UCSD-AML1 (cell line): ENCODE data around the gene FRYL.
"Not testable (repeated sequence)": the region's sequence is repeated elsewhere in the genome, so short reads cannot be mapped to it uniquely, and the experiment has no call there.

Source experiments
- DNase-seq: peaks from one replicate; lab custom pipeline; 2025; ENCODE audit not compliant: unreplicated experiment; lab: John Stamatoyannopoulos, UW

The FRYL gene

GRCh38 chr4:48704091-48704802 lies 75.8 kb downstream of the FRYL start:
- DNase-seq, result no peak

DNA sequence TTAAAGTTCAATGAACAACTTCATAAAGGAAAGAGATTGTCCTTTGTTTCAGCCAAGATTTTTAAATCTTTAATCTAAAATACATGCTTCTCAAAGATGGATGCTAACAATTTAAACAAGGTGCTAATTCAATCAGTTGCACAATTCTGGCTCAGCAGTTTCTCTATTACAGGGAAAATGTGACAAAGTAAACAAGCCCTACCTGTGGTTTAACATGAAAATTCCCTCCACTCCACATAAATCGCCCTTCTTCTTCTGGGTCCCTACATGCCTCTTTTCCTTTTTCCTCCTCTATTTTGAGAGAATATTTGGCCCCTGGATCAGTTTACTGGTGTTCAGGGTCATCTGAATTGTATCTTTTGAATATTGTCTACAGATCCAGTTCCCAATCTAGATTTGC lies 80.6 kb downstream of the FRYL start:
- no peak for DNase-seq

- no peak for DNase-seq
These were observed 81.8 kb downstream of the FRYL start for GRCh38 chr4:48698029-48698971.

GRCh38 chr4:48697516-48697915 lies 82.6 kb downstream of the FRYL start:
- DNase-seq, result not testable (repeated sequence)

- no peak for DNase-seq
These were observed 85.3 kb downstream of the FRYL start for GRCh38 chr4:48694824-48695223.

DNA sequence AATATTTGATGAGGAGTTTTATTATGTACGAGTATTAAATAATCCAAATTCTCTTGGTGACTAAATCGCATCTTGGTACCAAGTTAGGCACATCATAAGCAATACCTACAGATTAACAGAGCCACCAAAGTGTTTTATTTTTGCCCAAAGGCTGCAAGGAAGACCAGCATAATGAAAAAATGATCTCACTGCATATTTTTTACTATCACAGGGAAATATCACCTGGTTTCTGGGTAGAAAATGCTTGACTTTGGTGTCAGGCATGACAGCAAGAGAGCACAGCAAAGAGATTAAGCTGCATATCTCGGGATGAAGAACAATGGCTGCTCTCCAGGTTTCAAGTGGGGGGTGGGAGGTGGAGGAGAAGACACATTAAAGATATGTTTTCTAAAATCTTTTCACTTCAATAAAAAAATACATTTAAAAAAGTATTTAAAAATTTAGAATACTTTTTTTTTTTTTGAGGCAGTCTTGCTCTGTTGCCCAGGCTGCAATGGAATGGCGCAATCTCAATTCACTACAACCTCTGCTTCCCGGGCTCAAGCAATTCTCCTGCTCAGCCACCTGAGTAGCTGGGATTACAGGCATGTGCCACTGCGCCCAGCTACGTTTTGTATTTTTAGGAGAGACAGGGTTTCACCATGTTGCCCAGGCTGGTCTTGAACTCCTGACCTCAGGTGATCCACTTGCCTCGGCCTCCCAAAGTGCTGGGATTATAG lies 86.1 kb downstream of the FRYL start:
- no peak for DNase-seq

DNA sequence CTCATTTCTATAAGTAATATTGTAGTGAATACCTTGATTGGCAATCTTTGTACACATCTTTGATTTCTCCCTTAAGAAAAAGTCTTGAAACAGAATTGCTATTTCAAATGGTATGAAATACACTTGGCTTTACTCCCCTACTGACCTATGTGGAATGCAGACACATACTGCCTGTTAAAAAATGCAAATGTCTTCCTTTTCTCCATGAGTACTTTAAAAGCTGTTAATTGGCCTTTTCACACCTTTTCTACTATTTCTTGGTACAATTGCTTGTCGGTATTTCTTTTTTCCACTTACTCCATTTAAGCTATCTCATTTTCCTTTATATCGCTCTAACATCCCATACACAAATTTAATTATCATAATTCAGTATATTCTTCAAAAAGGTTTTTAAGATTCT lies 87.2 kb downstream of the FRYL start:
- DNase-seq, result no peak

GRCh38 chr4:48692044-48692443 lies 88.0 kb downstream of the FRYL start:
- no peak for DNase-seq

GRCh38 chr4:48688953-48689352 lies 91.1 kb downstream of the FRYL start:
- DNase-seq, result no peak

DNA sequence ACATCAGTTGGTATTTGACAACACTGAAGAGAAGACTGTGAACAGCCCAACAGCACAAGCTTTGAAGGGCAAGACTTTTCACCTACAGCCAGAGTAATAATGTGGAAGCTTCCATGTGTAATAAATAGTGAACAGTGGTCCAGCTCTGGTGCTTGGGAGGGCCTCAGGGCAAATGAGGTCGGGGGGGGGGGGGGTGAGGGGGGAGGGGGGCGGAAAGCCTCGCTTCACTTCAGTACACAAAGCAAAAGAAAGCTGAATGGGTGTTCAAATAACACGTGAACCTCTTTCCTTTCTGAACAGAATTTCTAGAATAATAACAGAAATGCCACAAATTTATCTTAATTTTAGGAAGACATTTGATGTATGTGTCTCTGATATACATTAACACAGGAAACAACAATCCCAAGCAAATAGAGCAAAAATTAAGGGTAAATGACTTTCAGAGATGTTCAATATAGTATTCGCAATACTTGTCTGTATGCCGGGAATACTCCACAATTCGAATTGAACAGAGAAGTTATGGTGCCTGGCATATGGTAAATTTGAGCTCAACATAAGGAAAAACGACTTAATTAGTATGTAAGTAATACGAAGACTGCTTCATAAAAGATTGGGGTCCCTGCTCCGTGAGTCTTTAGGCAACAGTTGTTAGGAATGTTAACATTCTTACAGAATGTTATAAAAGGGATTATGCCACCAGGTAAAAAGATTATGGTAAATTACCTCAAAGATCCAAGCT lies 92.6 kb downstream of the FRYL start:
- DNase-seq, result no peak

DNA sequence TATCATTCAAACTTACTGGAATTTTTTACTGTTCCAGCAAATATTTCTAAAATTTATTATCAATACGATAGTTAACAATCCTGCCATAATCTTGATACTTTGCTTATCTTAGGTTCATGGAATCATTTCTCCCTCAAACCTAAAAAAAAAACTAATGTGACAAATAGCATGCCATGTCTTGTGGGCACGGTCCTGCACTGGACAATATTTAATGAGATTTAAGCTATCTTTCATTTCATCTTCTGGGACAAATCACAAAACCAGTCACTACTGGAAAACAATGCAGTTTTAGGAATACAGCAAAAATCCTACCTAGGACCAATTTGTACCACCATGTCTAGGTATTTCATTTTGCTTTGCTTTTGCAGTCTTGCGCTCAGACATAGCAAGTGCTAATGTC lies 93.7 kb downstream of the FRYL start:
- no peak for DNase-seq

GRCh38 chr4:48683784-48684666 lies 96.1 kb downstream of the FRYL start:
- no peak for DNase-seq

GRCh38 chr4:48682870-48683269 lies 97.2 kb downstream of the FRYL start:
- not testable (repeated sequence) for DNase-seq

GRCh38 chr4:48681856-48682255 lies 98.2 kb downstream of the FRYL start:
- no peak for DNase-seq

DNA sequence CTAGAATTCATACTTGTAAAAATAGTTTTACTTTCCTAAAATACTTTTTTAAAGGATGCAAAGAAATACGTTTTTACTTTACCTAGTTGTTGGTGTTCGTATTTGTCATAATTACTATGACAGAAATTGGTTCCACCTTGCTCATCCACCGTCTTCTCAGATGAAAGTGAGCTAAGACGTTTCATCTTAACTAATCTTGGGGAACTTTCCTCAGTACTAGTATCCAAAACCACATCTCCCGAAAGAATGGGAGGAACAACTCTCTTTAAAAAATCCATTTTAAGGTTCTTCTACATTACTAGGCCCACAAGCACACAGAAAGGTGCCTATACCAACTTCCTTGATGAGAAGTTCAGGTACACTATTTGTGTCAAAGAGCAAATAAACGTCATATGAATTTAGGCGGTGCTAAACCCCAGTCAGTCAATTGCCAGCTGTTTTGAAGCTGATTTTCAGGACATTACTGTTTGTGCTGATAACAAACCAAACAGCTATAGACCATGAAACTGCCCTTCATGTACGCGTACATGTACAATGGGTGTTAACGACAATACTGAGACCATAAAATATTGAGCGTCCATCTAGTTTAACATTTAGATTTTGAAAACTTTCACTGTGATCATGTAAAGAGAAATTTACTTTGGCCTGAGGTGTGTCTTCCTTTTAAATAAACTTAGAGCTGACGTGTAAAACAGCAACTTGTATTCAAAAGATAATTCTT lies 99.1 kb downstream of the FRYL start:
- no peak for DNase-seq

- DNase-seq, result no peak
These were observed 106.5 kb downstream of the FRYL start for GRCh38 chr4:48673537-48673936.

DNA sequence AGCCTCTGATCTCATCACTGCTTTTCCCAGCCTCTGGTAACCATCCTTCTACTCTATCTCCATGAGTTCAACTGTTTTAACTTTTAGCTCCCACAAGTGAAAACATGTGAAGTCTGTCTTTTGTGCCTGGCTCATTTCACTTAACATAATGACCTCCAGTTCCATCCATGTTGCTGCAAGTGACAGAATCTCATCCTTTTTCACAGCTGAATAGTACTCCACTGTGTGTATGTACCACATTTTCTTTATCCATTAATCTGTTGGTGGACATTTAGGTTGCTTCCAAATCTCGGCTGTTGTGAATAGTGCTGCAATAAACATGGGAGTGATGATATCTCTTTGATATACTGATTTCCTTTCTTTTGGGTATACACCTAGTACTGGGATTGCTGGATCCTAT lies 109.5 kb downstream of the FRYL start:
- DNase-seq, result no peak

DNA sequence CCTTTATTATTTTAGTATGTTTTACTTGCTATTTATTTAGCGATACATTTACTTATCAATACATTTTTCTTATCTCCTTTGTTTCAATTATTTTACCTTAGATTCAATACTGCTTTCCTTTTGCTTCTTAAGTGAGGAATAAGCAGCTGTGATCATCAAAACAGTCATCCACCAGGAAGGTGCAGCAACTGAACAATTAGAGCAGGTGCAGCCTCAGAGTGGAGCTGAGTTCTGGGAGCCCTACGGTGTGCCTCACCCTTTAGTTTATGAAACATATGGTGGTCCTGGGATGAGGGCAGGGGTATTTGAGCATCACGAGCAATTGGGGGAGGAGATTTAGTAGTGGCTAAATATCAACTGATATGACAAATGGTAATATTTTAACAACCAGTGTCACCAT lies 111.0 kb downstream of the FRYL start:
- no peak for DNase-seq

GRCh38 chr4:48668254-48669017 lies 111.6 kb downstream of the FRYL start:
- no peak for DNase-seq
